Gastrocnemius medialis (tissue), 4 donors: ENCODE measurements around the gene NAGK.

Source experiments
- CTCF ChIP-seq, 5 experiments: fragments of 450-650 bp in 3 of 5; fragments of 200-600 bp in 2 of 5; sonication (generic) in 2 of 5; IDR thresholded peaks in 4 of 5; conservative IDR thresholded peaks in 1 of 5; 1 replicate in 4 of 5; 2 replicates in 1 of 5; pipeline ENCODE4 v1.5.1; 2016 to 2019; ENCODE audit warnings: antibody characterized with exemption in 5 of 5, mild to moderate bottlenecking in 3 of 5, moderate library complexity in 3 of 5
- POLR2A ChIP-seq, 2 donors: fragments of 450-650 bp; IDR thresholded peaks; one replicate each; pipeline ENCODE4 v1.6.1; 2017; ENCODE audit warnings: antibody characterized with exemption in 2 of 2, mild to moderate bottlenecking in 2 of 2, moderate library complexity in 2 of 2

DNA sequence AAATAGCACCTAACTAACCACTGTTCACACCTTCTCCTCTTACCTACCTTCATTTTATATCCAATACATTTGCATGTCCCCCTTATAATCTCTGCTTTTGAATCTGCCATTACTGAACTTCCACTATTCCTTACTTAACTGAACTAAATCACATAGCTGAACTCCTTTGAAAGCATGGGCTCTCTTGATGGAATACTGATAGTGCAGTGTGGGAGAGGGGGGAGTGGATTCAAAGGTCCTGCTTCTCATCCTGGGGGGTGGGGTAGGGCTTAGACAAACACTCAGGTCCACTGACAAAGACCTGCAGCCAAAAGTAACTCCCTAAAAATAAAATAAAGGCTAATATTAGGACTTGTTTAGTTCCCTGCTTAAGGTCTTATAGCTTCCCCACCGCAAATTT, 53.0 kb downstream of the NAGK start:
- TF ChIP-seq CTCF (IDR thresholded peaks at IDR 0.05 in 4 of 5, conservative IDR thresholded peaks at IDR 0.05 in 1 of 5), result no peak
- no peak for TF ChIP-seq POLR2A (IDR thresholded peaks at IDR 0.05)
